H9 (cell line): ENCODE measurements around the gene ZNF609. TPM values are rescaled to one million over a fixed set of nuclear protein-coding genes. Genes with fewer than 3 reads are reported as not detected.

ENCODE experiments used
- DNase-seq: peaks from one replicate; pipeline ENCODE4 v3.0.0-alpha.2; 2017
- H2AFZ ChIP-seq: one replicate; pipeline ENCODE4 v1.6.1; 2013; ENCODE audit warnings: mild to moderate bottlenecking, low read length, control low read depth, moderate library complexity
- H2AK5ac ChIP-seq: 2 replicates; pipeline ENCODE4 v1.6.1; 2013; ENCODE audit warnings: low read length, control low read depth, mixed read lengths; ENCODE audit not compliant: insufficient read length
- H2BK120ac ChIP-seq: one replicate; pipeline ENCODE4 v1.6.1; 2013; ENCODE audit warnings: low read depth, mild to moderate bottlenecking, low read length, control low read depth, inconsistent platforms; ENCODE audit not compliant: poor library complexity, severe bottlenecking
- H2BK12ac ChIP-seq: 2 replicates; pipeline ENCODE4 v1.6.1; 2013; ENCODE audit warnings: low read length, control low read depth, mixed read lengths, low read depth; ENCODE audit not compliant: insufficient read length
- H2BK15ac ChIP-seq: 2 replicates; pipeline ENCODE4 v1.6.1; 2013; ENCODE audit warnings: low read depth, low read length, control low read depth
- H2BK20ac ChIP-seq: one replicate; pipeline ENCODE4 v1.6.1; 2013; ENCODE audit warnings: low read depth, mild to moderate bottlenecking, low read length, control low read depth, inconsistent platforms; ENCODE audit not compliant: poor library complexity, severe bottlenecking
- H2BK5ac ChIP-seq: 2 replicates; pipeline ENCODE4 v1.6.1; 2013; ENCODE audit warnings: low read length, control low read depth, mixed read lengths; ENCODE audit not compliant: insufficient read length
- H3K14ac ChIP-seq: 2 replicates; pipeline ENCODE4 v1.6.1; 2013; ENCODE audit warnings: low read length, control low read depth; ENCODE audit not compliant: insufficient read depth
- H3K18ac ChIP-seq: 2 replicates; pipeline ENCODE4 v1.6.1; 2013; ENCODE audit warnings: low read depth, mild to moderate bottlenecking, mixed read lengths, low read length, control low read depth; ENCODE audit not compliant: insufficient read length
- H3K23ac ChIP-seq: 2 replicates; pipeline ENCODE4 v1.6.1; 2013; ENCODE audit warnings: low read length, control low read depth, mixed read lengths, low read depth; ENCODE audit not compliant: insufficient read length
- H3K23me2 ChIP-seq: 2 replicates; pipeline ENCODE4 v1.6.1; 2013; ENCODE audit warnings: low read depth, mild to moderate bottlenecking, mixed read lengths, low read length, control low read depth; ENCODE audit not compliant: insufficient read length, poor library complexity, severe bottlenecking
- H3K27ac ChIP-seq: 2 replicates; pipeline ENCODE4 v1.5.1; 2013; ENCODE audit warnings: low read length, control low read depth, mixed read lengths, low read depth; ENCODE audit not compliant: insufficient read length
- H3K27me3 ChIP-seq: 2 replicates; pipeline ENCODE4 v1.6.1; 2013; ENCODE audit warnings: low read length, control low read depth, inconsistent platforms; ENCODE audit not compliant: insufficient read depth
- H3K4ac ChIP-seq: 2 replicates; pipeline ENCODE4 v1.6.1; 2013; ENCODE audit warnings: low read depth, mild to moderate bottlenecking, control low read depth, inconsistent platforms, low read length, moderate library complexity
- H3K4me1 ChIP-seq: 2 replicates; pipeline ENCODE4 v1.6.1; 2013; ENCODE audit warnings: low read length, control low read depth, inconsistent platforms; ENCODE audit not compliant: insufficient read depth
- H3K4me2 ChIP-seq: 2 replicates; pipeline ENCODE4 v1.6.1; 2013; ENCODE audit warnings: low read length, control low read depth, mixed read lengths; ENCODE audit not compliant: insufficient read length, insufficient read depth
- H3K56ac ChIP-seq: 2 replicates; pipeline ENCODE4 v1.6.1; 2013; ENCODE audit warnings: low read depth, mild to moderate bottlenecking, mixed read lengths, low read length, control low read depth; ENCODE audit not compliant: insufficient read length
- H3K79me1 ChIP-seq: 2 replicates; pipeline ENCODE4 v1.6.1; 2013; ENCODE audit warnings: low read depth, mild to moderate bottlenecking, moderate library complexity, low read length, control low read depth, inconsistent platforms; ENCODE audit not compliant: insufficient read depth, poor library complexity, severe bottlenecking
- H3K79me2 ChIP-seq: 2 replicates; pipeline ENCODE4 v1.6.1; 2013; ENCODE audit warnings: low read length, control low read depth, inconsistent platforms; ENCODE audit not compliant: insufficient read depth
- H3K9ac ChIP-seq: 2 replicates; pipeline ENCODE4 v1.6.1; 2013; ENCODE audit warnings: low read length, control low read depth, mixed read lengths; ENCODE audit not compliant: insufficient read length; ENCODE audit errors: extremely low read depth
- H3K9me3 ChIP-seq: one replicate; pipeline ENCODE4 v1.6.1; 2013; ENCODE audit warnings: low read depth, low read length, inconsistent platforms; ENCODE audit not compliant: control insufficient read depth
- H3T11ph ChIP-seq: one replicate; pipeline ENCODE4 v1.6.1; 2013; ENCODE audit warnings: mild to moderate bottlenecking, low read length, control low read depth, inconsistent platforms
- H4K20me1 ChIP-seq: one replicate; pipeline ENCODE4 v1.6.1; 2013; ENCODE audit not compliant: control insufficient read depth, insufficient read length, insufficient read depth
- H4K5ac ChIP-seq: 2 replicates; pipeline ENCODE4 v1.6.1; 2013; ENCODE audit warnings: low read depth, mild to moderate bottlenecking, mixed read lengths, low read length, control low read depth; ENCODE audit not compliant: insufficient read length
- H4K8ac ChIP-seq: replicated peaks from 2 replicates; pipeline ENCODE4 v1.6.1; 2013; ENCODE audit warnings: low read length, control low read depth, mixed read lengths, low read depth; ENCODE audit not compliant: insufficient read length
- H4K91ac ChIP-seq: 2 replicates; pipeline ENCODE4 v1.6.1; 2013; ENCODE audit warnings: low read depth, mild to moderate bottlenecking, moderate library complexity, mixed read lengths, low read length, control low read depth; ENCODE audit not compliant: insufficient read length
- H3K27ac Mint-ChIP-seq, 3 experiments: 2 replicates in 2 of 3; 3 replicates in 1 of 3; pipeline ENCODE4 v1.8.0; 2020 to 2021; ENCODE audit warnings: mixed read lengths in 3 of 3, mild to moderate bottlenecking in 1 of 3, moderate library complexity in 1 of 3
- H3K27me3 Mint-ChIP-seq: 2 replicates; pipeline ENCODE4 v1.8.0; 2021; ENCODE audit warnings: low read depth, mild to moderate bottlenecking, moderate library complexity, mixed read lengths
- H3K36me3 Mint-ChIP-seq, 3 experiments: 2 replicates in 2 of 3; 3 replicates in 1 of 3; pipeline ENCODE4 v1.8.0; 2020 to 2021; ENCODE audit warnings: low read depth in 3 of 3, mixed read lengths in 3 of 3; ENCODE audit not compliant: insufficient read depth in 1 of 3
- H3K4me1 Mint-ChIP-seq, 2 experiments: 2 replicates each; pipeline ENCODE4 v1.8.0; 2020; ENCODE audit warnings: mixed read lengths in 2 of 2
- H3K4me3 Mint-ChIP-seq, 2 experiments: 2 replicates in 1 of 2; 3 replicates in 1 of 2; pipeline ENCODE4 v1.8.0; 2020 to 2021; ENCODE audit warnings: mild to moderate bottlenecking in 2 of 2, mixed read lengths in 2 of 2, moderate library complexity in 1 of 2
- H3K9me3 Mint-ChIP-seq, 2 experiments: 2 replicates in 1 of 2; 3 replicates in 1 of 2; pipeline ENCODE4 v1.8.0; 2020; ENCODE audit warnings: mild to moderate bottlenecking in 2 of 2, mixed read lengths in 2 of 2, moderate library complexity in 1 of 2
- WGBS: extraction: QIAGEN DNeasy Blood & Tissue Kit; methylation state at CpG from one replicate; pipeline ENCODE4 v1.1.7; 2013; ENCODE audit warnings: missing lambda C conversion rate, low lambda C conversion rate, mixed read lengths; ENCODE audit not compliant: insufficient read length; ENCODE audit errors: extremely low coverage; 5-methylcytosine and 5-hydroxymethylcytosine counted together
- total RNA-seq: library from RNA; stranded (reverse); gene quantifications from 2 replicates; pipeline ENCODE4 v1.2.1, GENCODE V29; 2021
- TF ChIP-seq, protein P1 (sequence below): fragments of 200-600 bp; sonication (generic); conservative IDR thresholded peaks from 3 replicates; pipeline ENCODE4 v1.8.0; 2021; ENCODE audit warnings: antibody characterized with exemption, mild to moderate bottlenecking

The ZNF609 gene
- total RNA-seq, 1 experiment from 2014 or later = 45.3 TPM

DNA sequence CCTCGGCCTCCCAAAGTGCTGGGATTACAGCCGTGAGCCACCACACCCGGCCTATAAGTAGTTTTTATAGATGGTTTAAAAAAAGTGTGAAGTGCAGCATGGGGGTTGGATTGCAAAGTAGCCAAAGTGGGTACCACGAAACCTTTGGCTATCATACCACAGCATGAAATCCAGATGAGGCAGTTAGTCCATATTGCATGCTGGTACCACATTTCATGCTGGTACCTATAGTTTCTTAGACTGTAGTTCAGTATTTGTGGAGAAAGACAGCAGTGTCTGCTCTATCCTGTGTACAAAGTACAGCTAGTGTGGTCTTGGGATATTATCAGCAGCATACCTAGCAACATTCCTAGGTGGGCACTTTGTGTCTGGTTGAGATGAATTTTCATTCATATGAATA, 11.8 kb downstream of the ZNF609 start:
- Histone ChIP-seq H2BK20ac (no peak overlapping the region), H2BK5ac (no peak overlapping the region), H2BK12ac (no peak overlapping the region), H3K27me3 (no peaks in the 10 kb centered on the region), H3K79me2 (peaks cover 10% of the 10 kb centered on the region; the same call in 1 of the 2 replicates), H3K4ac (no peak overlapping the region), H2BK120ac (no peak overlapping the region), H3K4me1 (no peaks in the 10 kb centered on the region; the same call in 1 of the 2 replicates), H2AK5ac (no peak overlapping the region), H3K9me3 (no peaks in the 10 kb centered on the region), H3K14ac (no peak overlapping the region), H3K27ac (no peak overlapping the region), H4K5ac (no peak overlapping the region), H3K23me2 (no peaks in the 10 kb centered on the region), H2BK15ac (no peak overlapping the region), H2AFZ (no peak overlapping the region), H3T11ph (no peak overlapping the region), H3K79me1 (peaks cover 17% of the 10 kb centered on the region), H3K56ac (no peak overlapping the region), H4K91ac (no peak overlapping the region), H4K8ac (no peak overlapping the region), H3K9ac (no peak overlapping the region), H3K4me2 (no peak overlapping the region), H3K18ac (no peak overlapping the region), H3K23ac (no peak overlapping the region), H4K20me1 (no peaks in the 10 kb centered on the region)
- Mint-ChIP-seq H3K9me3 (no peaks in the 10 kb centered on the region), H3K4me1 (peaks cover 14 to 17% of the 10 kb centered on the region in 2 experiments), H3K4me3 (no peak overlapping the region), H3K27me3 (no peaks in the 10 kb centered on the region), H3K36me3 (peaks cover 5 to 22% (median 16%) of the 10 kb centered on the region in 3 experiments; a peak in 6 of 7 replicates), H3K27ac (no peak overlapping the region)
- no peak for DNase-seq
- TF ChIP-seq, protein P1, sequence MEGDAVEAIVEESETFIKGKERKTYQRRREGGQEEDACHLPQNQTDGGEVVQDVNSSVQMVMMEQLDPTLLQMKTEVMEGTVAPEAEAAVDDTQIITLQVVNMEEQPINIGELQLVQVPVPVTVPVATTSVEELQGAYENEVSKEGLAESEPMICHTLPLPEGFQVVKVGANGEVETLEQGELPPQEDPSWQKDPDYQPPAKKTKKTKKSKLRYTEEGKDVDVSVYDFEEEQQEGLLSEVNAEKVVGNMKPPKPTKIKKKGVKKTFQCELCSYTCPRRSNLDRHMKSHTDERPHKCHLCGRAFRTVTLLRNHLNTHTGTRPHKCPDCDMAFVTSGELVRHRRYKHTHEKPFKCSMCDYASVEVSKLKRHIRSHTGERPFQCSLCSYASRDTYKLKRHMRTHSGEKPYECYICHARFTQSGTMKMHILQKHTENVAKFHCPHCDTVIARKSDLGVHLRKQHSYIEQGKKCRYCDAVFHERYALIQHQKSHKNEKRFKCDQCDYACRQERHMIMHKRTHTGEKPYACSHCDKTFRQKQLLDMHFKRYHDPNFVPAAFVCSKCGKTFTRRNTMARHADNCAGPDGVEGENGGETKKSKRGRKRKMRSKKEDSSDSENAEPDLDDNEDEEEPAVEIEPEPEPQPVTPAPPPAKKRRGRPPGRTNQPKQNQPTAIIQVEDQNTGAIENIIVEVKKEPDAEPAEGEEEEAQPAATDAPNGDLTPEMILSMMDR = no peak
- no CpG with 5 or more reads among the region's 4 CpGs for WGBS
